HG03280 (cell line): ENCODE measurements around the gene LSM4.
A peak's percentile ranks its signal among the peaks of the same experiment; 100 is the strongest.
"Not testable (repeated sequence)": the region's sequence is repeated elsewhere in the genome, so short reads cannot be mapped to it uniquely, and the experiment has no call there.

Experiments used
- ATAC-seq: cut with Tn5 transposase; IDR thresholded peaks from one replicate; pipeline ENCODE4 v1.9.1; 2021; ENCODE audit warnings: mild to moderate bottlenecking, moderate library complexity; ENCODE audit not compliant: unreplicated experiment

The LSM4 gene

DNA sequence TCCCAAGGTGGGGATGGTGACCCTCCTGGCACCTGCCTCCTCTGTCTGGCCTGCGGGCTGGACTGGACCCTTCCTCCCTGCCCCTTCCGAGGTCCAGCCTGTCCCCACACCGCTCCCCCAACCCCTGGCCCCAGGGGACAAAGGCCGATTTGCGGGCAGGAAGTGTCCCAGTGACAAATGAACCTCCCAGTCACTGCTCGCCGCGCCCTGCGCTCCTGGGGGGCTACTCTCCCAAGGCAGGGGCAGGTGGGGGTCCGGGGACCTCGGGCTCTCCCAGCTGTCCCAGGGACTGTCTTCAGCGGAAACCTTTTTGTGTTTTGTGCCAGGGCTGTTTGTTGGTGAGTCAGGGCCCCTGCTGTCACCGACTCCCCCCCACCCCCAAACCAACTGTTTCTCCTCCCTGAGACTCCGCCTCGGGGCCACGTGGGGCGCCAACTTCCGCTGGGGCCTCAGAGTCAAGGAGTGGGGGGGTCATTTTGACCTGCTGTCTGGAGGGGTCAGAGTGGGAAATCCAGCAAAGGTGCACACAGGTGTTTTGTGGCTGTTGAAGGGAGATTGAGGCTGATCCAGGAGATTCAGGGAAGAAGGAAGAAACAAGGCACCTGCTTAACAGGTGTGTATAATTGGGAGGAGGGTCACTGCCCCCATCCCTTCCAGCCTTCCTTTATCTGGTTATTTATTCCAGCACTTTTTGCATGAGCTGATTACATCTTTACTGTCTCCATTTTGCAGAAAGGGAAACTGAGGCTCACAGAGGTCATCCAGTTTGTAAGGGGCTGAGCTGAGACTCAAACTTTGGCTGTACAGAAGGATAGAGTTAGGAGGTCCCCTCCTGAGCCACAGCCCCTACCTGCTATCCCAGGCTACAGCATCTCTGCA, 18.4 kb upstream of the LSM4 start:
- peak; percentile 39 for ATAC-seq

DNA sequence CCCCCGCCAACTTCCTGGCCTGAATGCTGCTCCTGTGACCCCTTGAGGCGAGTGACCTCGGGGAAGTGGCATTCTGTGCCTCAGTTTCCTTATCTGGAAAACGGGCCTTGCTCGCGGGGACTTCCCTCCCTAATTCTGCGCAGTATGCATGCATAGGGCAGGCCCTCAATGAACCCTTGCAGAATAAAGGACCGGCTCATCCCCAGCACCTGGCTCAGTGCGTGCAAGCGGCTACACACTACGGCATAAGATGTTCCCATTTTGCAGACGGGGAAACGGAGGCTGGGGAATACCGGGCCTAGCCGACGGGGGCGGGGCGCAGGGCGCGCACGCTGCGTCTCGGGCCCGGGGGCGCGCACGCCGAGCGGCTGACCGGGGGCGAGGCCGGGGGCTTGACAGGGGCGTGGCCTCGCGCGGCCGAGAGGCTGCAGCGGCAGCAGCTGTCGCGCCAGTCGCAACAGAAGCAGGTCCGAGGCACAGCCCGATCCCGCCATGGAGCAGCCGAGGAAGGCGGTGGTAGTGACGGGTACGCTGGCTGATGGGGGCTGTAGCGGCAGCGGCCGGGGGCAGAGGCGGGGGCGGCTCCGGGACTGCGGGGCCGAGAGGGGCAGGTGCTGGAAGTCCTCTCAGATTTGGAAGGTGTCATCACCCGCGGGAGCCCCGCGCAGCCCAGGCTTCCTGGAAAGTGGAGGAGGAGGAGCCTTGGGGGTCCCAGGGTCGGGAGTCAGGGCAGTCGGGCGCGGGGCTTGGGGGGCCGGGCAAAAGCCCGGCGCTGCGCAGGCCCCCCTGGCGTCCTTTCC, 17.5 kb upstream of the LSM4 start, which contains the start of gene PGPEP1:
PGPEP1 (plus strand) TSS at position 409 of the 800 bp plus-strand sequence; CDS start at position 493, 84 bp downstream.
- ATAC-seq: peak; percentile 81

DNA sequence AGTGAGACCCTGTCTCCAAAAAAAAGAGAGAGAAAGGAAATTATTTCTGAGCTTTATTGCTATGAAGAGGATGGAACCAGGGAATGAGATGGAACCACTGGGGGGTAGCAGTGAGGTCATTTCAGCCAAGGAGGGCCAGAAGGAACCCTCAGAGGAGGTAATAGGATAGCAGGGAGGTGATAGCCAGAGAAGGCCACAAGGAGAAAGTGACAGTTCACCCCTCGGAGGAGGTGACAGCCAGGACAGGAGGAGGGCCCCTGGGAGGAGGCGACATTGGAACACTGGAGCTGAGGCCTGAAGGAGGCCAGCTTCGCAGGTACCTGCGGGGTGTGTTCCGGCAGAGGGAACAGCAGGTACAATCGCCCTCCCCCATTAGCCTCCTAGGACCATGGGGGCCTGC, 16.8 kb upstream of the LSM4 start:
- no peak for ATAC-seq

DNA sequence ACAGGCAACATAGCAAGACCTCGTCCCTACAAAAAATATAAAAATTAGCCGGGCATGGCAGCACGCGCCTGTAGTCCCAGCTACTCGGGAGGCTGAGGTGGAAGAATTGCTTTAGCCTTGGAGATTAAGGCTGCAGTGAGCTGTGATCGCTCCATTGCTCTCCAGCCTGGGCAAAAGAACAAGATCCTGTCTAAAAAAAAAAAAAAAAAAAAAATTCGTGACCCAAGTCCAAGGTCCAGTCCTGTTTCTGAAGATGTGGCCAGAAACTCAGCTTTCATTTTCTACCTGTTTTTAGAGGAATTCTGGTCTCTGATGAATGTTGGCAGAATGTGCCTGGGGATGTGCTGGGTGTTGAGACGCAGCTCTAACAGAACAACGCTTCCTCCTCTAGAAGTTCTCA, 15.7 kb upstream of the LSM4 start:
- no peak for ATAC-seq

DNA sequence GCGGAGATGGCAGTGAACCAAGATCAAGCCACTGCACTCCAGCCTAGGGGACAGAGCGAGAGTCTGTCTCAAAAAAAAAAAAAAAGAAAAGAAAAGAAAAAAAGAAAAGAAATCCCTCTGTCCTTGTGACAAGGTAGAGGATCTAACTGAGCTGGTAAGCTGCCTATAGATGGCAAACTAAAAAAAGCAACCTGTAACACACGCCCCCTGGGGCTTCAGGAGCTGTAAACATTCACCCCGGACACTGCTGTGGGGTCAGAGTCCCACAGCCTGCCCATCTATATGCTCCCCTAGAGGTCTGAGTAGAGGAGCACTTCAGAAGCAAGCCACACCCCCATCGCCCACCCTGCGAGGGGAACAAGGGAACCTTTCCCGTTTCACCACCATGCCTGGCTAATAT, 13.2 kb upstream of the LSM4 start:
- ATAC-seq: no peak

DNA sequence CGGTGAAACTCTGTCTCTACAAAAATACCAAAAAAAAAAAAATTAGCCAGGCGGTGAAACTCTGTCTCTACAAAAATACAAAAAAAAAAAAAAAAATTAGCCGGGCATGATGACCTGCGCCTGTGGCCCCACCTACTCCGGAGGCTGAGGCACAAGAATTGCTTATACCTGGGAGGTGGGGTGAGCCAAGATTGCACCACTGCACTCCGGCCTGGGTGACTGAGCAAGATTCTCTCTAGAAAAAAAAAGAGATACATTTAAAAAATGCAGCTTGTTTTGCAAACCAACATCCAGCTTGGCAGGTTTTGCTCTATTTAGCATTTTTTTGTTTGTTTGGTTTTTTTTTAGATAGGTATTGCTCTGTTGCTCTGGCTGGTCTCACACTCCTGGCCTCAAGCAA, 10.8 kb upstream of the LSM4 start:
- no peak for ATAC-seq

DNA sequence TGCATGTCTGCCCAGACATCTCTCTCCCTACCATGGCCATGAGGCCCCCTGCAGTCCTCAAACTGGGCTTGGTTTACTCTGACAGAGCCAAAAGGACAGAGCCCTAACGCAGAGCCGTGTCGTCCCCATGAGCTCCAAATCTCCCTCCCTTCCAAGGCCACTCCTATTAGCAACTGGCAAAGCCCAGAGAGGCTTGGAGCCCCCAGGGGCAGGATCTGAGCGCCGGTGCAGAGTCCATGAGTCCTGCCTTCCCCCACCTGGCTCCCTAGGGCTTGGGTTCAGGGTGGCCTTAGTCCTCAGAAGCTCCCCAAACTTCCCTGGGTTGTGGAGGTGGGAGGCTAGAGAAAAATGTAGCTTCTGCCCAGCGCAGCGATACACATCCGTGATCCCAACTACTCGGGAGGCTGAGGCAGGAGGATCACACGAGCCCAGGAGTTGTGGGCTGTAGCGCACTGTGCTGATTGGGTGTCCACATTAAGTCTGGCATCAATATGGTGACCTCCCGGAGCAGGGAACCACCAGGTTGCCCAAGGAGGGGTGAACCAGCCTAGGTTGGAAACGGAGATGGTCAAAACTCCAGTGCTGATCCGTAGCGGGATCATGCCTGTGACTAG, 10.1 kb upstream of the LSM4 start:
- ATAC-seq: no peak

DNA sequence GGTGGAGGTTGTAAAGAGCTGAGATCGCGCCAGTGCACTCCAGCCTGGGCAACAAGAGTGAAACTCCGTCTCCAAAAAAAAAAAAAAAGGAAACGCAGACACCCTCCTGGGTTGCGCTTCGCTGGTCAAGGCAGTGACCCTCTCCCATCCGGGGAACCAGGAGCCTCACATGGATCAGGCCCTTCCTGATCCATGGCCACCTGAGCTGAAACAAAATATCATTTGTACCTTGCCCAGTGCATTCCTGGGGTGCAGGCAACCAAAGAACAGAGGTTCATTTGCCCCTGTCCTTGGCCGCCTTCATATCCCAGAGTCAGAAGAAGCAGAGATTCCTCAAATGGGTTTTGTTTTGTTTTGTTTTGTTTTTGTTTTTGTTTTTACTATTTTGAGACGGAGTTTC, 8.0 kb upstream of the LSM4 start:
- no peak for ATAC-seq

DNA sequence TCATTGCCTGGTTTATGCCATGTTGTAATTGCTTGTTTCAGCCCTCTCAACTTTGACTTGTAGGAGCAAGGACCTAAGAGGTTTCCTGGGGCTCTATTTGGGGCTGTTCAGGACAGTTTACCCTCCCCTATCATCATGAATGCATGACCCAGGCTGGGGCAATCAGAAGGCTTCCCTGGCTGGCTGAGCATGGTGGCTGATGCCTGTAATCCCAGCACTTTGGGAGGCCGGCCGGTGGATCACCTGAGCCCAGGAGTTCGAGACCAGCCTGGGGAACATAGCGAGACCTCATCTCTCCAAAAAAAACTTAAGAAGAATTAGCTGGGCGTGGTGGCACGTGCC, 6.1 kb upstream of the LSM4 start:
- no peak for ATAC-seq

DNA sequence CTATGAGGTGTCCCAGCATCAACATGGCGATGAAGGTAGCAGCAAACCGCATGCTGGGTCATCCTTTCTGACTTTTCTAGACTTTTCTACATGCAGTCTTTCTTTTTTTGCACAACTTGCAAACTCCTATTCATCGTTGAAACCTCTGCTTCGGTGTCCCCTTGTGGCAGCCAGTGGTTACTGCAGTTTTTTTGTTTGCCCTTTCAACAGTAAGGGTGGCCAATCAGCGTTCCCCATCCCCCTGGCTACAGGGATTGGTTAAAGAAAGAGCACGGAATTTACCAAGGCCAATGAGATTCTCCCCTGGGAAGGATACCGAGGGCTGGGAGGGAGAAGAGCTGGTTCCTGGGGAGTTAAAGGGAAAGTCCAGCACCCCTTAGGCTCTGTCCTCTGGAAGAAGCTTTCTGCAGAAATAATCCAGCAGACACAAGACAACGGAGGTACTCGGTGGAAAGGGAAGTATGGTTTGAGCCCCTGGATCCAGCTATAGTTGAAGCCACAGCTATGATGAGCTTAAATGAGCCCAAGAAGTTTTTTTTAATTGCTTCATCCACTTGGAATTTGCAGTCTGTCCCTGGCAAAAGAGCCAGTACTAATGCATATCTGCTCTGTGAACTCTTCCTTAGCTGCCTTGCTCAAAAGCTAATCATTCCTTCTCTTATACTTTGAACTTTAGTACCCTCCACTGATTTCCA, 5.6 kb upstream of the LSM4 start:
- peak; percentile 93 for ATAC-seq

DNA sequence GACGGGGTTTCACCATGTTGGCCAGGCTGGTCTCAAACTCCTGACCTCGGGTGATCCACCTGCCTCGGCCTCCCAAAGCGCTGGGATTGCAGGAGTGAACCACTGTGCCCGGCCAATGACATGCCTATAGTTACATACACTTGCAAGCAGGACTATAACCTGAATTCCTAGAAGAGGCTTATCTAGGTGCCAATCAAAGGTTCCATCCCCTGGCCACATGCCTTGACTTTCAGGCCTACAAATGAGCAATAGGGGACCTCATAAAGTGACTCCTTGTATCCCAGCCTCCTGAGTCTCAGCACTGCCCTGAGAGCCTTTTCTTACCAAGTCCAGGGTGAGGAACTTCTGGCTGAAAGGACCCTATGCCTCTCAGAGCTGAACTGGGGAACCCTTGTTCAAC, 3.9 kb upstream of the LSM4 start:
- no peak for ATAC-seq

DNA sequence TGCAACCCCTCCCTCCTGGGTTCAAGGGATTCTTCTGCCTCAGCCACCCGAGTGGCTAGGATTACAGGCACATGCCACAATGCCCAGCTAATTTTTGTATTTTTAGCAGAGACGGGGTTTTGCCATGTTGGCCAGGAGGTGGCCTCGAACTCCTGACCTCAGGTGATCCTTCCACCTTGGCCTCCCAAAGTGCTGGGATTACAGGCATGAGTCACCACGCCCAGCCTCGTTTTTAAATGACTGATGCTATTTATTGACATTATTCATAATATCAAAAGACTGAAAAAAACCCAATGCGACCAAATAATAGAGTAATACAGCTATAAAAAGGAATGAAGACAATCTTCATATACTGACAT, 1.5 kb upstream of the LSM4 start:
- ATAC-seq: not testable (repeated sequence)

DNA sequence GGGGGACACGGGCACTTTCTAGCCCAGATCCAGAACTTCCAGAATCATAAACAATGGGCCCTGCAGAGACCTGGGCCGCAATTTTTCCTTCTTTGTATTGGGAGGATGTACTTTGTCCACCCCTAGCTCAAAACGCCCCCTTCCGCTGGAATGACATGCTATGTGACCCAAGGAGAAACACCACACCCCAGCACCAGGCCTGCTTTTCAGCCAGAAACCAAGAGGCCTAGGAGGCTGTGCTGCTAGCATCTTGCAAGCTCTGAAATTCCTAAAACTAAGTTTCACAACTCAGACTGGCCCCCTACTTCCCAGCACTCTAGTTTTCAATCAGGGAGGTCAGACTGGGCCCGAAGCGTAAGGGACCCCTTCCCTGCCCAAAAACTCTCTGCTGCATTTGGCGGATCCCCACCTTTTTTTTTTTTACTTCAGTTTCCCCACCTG, 538 bp downstream of the LSM4 start:
- no peak for ATAC-seq

DNA sequence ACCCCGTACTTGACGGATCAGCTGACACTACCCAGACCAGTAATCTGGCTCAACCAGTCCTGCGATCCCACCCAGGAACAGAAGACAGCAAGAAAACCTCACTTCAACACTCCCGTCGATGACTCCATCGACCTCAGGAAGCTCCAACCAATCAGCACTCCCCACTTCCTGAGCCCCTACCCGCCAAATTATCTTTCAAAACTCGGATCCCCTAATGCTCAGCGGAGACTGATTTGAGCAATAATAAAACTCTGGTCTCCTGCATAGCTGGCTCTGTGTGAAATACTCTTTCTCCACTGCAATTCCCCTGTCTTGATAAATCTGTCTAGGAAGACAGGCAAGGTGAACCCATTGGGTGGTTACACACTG, 1.2 kb downstream of the LSM4 start:
- no peak for ATAC-seq

DNA sequence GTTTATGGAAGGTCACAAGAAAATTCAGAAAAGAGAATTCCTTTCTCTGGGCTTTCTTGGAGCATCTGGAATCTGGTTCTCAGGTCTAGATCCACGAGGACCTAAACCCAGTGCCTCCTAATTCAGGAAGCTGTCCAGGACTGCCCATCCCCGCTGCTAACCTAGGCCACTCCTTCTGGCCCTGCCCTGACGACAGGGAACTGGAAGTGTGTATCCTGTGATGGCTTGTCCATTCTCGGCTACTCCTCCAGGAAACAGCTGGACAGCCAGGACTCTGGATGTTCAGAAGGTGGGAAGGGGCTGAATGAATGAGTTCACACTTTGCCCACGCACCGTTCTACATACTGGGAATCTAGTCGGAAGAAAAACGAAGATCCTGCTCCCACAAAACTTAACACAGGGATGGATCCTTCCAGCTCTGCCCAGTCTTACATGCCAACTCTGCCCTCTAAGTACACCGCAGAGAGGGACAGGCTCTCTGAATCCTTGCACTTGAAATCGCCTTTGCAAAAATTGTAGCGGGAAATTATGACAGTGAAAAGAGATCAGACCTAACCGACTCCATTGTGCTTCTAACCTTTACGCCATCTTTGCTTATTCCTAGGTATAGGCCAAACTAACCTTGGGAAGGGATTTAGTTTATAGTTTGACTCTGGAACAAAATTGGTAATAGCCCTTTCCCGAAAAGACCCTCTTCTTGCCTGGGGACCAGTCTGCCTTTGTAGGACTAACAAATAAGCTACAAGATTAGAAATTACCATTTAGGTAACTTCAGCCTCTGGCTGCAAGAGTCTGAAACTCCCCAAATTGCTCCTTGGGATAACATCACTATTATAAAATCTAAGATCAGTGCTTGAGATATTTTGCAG, 1.8 kb downstream of the LSM4 start:
- ATAC-seq: no peak

DNA sequence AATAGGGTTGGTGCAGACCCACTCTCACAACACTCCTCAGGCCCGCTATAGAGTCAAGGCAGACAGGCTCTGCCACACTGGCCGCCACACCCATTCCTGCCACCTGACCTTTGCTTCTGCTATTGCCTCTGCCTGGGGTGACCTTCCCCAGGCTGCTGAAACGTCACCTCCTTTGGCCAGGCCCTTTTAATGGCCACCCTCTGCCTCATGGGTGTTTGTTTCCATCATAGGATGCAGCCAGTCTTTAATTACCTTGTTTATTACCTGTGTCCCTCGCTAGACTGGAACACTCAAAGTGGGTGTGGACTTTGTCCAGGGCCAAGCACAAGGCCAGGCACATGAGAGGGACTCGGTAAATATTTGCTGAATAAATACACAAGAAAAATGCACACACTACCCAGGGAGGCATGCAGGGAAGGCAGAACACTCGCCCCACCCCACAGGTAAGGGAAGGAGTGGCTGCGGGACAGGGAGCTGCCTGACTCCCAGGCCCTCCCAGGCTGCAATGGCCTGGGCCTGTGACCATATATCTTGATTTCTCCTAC, 3.2 kb downstream of the LSM4 start:
- no peak for ATAC-seq

DNA sequence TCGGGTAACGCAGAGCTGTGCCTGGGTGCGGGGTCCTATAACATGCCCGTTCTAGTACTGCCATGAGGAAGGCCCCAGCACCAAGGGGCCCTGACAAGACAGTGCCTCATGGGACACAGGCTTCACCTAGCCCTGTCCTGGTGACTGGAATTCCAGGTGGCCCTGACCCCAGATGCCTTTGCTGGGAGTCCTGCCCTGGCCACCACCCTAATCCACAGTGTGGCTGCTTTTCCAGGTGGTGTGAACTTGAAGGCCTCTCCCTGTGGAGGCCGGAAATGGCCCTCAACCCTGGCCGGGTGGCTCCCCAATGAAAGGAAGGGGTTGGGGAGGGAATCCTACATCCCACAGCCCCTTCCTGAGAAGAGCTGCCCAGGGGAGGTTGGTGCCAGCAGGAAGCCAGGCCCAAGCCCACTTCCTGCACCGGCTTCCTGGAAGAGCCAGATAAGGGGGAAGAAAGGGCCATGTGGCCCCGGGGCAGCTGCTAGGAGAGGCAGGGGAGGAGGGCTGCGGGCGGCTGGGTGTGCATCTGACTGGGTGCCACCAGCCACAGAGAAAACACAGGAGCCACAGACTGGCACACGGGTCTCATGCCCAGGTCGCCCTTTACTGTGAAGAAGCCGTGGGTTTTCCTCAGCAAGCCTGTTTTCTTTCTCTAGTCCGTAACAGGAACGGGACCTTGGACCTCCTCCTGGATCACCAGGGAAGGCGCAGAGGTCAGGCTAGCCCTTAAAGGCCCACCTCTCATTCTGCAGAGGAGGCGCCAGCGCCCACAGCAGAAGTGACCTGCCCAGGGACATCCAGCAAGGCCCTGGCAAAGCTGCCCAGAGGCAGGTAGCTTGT, 4.7 kb downstream of the LSM4 start:
- ATAC-seq: no peak

DNA sequence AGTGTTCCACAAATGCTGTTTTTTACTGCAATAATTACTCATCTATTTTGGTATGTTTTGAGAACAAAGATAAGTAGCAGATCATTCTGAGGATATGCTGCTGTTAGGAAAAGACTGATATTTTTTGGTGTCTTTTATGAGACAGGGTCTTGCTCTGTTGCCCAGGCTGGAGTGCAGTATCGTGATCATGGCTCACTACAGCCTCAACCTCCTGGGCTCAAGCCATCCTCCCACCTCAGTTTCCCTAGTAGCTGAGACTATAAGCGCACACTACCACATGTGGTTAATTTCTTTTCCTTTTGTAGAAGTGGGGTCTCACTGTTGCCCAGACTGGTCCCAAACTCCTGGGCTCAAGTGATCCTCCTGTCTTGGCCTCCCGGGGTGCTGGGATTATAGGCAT, 9.5 kb downstream of the LSM4 start:
- ATAC-seq: no peak

DNA sequence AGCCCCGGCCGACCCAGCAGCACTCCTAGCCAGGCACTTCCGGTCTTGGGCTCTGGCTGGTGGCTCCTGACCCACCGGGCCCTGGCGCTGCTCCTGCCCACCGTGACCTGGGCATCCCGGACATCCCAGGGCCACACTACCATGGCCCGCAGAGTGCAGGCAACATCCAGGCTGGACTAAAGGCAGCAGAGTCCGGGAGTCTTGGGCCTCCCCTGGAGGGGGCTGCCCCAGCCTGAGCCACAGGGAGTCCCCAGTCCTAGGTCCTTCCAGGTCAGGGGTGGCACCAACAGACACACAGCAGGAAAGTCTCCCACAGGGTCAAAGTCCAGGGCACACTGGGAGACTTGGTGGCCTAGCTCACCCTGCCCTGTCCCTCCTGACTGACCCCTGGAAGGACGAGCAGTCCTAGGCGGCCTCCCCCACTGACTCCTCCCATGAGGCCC, 10.8 kb downstream of the LSM4 start:
- no peak for ATAC-seq
